ENCODE measurements around the gene SPCS2.

The SPCS2 gene

GRCh38 chr11:74933765-74934164 lies 15.3 kb upstream of the SPCS2 start:
- no peak overlapping the region for H3K4me3 ChIP-seq (IDR thresholded peaks at IDR 0.05; ENCODE audit: insufficient read depth, low read depth, low read length)

GRCh38 chr11:74935285-74935684 lies 13.8 kb upstream of the SPCS2 start:
- Histone ChIP-seq H3K36me3 (ENCODE audit: insufficient read depth) (no peaks in the 10 kb centered on the region), H3K4me3 (IDR thresholded peaks at IDR 0.05; ENCODE audit: insufficient read depth, low read depth, low read length) (no peak overlapping the region), H4K20me1 (ENCODE audit: insufficient read depth) (no peaks in the 10 kb centered on the region), H3K4me1 (ENCODE audit: low read depth, poor library complexity, severe bottlenecking) (peaks cover 6% of the 10 kb centered on the region), H3K9ac (no peak overlapping the region), H3K79me2 (ENCODE audit: insufficient read depth, low read depth) (no peaks in the 10 kb centered on the region), H2AFZ (ENCODE audit: low read depth) (no peak overlapping the region), H3K27ac (no peak overlapping the region), H3K27me3 (ENCODE audit: insufficient read depth, low read depth) (no peaks in the 10 kb centered on the region), H3K4me2 (no peak overlapping the region)
- TF ChIP-seq CTCF (conservative IDR thresholded peaks at IDR 0.05; ENCODE audit: low read depth, low read length): no peak

More at GRCh38 chr11:74933765-74934164, 15.3 kb upstream of the SPCS2 start:
- no peak overlapping the region for H2AFZ ChIP-seq (ENCODE audit: low read depth)
- H3K27me3 ChIP-seq (ENCODE audit: insufficient read depth, low read depth): no peaks in the 10 kb centered on the region
- peaks cover 6% of the 10 kb centered on the region for H3K4me1 ChIP-seq (ENCODE audit: low read depth, poor library complexity, severe bottlenecking)
- H3K36me3 ChIP-seq (ENCODE audit: insufficient read depth): no peaks in the 10 kb centered on the region
- no peak overlapping the region for H3K27ac ChIP-seq
- H3K4me2 ChIP-seq: no peak overlapping the region
- H3K79me2 ChIP-seq (ENCODE audit: insufficient read depth, low read depth): no peaks in the 10 kb centered on the region
- no peak for TF ChIP-seq CTCF (conservative IDR thresholded peaks at IDR 0.05; ENCODE audit: low read depth, low read length)
- no peaks in the 10 kb centered on the region for H4K20me1 ChIP-seq (ENCODE audit: insufficient read depth)
- no peak overlapping the region for H3K9ac ChIP-seq

- peaks cover 6% of the 10 kb centered on the region for H3K4me1 ChIP-seq (ENCODE audit: low read depth, poor library complexity, severe bottlenecking)
- H3K36me3 ChIP-seq (ENCODE audit: insufficient read depth): no peaks in the 10 kb centered on the region
- no peak overlapping the region for H3K9ac ChIP-seq
- no peak overlapping the region for H3K27ac ChIP-seq
- H3K4me3 ChIP-seq (IDR thresholded peaks at IDR 0.05; ENCODE audit: insufficient read depth, low read depth, low read length): no peak overlapping the region
- no peaks in the 10 kb centered on the region for H3K79me2 ChIP-seq (ENCODE audit: insufficient read depth, low read depth)
- no peaks in the 10 kb centered on the region for H4K20me1 ChIP-seq (ENCODE audit: insufficient read depth)
- no peak overlapping the region for H3K4me2 ChIP-seq
- no peak overlapping the region for H2AFZ ChIP-seq (ENCODE audit: low read depth)
- TF ChIP-seq CTCF (conservative IDR thresholded peaks at IDR 0.05; ENCODE audit: low read depth, low read length): no peak
- H3K27me3 ChIP-seq (ENCODE audit: insufficient read depth, low read depth): no peaks in the 10 kb centered on the region
Measured at GRCh38 chr11:74936087-74936486, 13.0 kb upstream of the SPCS2 start.

GRCh38 chr11:74936976-74937375 lies 12.1 kb upstream of the SPCS2 start:
- no peak overlapping the region for H2AFZ ChIP-seq (ENCODE audit: low read depth)
- no peak overlapping the region for H3K4me2 ChIP-seq
- no peak overlapping the region for H3K4me3 ChIP-seq (IDR thresholded peaks at IDR 0.05; ENCODE audit: insufficient read depth, low read depth, low read length)
- no peaks in the 10 kb centered on the region for H3K79me2 ChIP-seq (ENCODE audit: insufficient read depth, low read depth)
- H3K4me1 ChIP-seq (ENCODE audit: low read depth, poor library complexity, severe bottlenecking): peaks cover 6% of the 10 kb centered on the region
- no peak overlapping the region for H3K27ac ChIP-seq
- no peak overlapping the region for H3K9ac ChIP-seq
- H3K27me3 ChIP-seq (ENCODE audit: insufficient read depth, low read depth): no peaks in the 10 kb centered on the region
- no peaks in the 10 kb centered on the region for H3K36me3 ChIP-seq (ENCODE audit: insufficient read depth)
- no peak for TF ChIP-seq CTCF (conservative IDR thresholded peaks at IDR 0.05; ENCODE audit: low read depth, low read length)
- no peaks in the 10 kb centered on the region for H4K20me1 ChIP-seq (ENCODE audit: insufficient read depth)
